ENCODE measurements around the gene ASPSCR1. TPM values are rescaled to one million over a fixed set of nuclear protein-coding genes. Genes with fewer than 3 reads are reported as not detected.

The ASPSCR1 gene
- total RNA-seq, 1 donor = 23.6 TPM

DNA sequence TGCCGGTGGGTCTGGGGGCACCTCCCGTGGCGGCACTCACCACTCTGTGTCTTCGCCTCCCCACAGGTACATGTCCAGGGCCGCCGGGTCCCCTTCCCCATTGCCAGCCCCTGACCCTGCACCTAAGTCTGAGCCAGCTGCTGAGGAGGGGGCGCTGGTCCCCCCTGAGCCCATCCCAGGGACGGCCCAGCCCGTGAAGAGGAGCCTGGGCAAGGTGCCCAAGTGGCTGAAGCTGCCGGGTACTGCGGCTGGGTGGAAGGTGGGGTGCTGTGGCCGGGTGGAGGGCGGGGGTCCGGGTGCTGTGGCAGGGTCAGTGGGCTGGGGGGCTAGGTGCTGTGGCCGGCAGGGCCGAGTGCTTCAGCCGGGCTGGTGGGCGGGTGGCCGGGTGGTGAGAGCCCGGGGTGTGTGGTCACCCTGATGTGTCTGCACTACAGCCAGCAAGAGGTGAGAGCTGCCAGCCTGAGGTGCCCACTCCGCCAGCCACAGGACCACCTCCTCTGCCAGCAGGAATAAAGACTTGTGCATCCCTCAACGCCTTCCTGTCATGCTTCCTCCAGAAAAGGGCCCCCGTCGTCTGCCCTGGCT, 39.5 kb downstream of the ASPSCR1 start:
- TF ChIP-seq, protein P1, sequence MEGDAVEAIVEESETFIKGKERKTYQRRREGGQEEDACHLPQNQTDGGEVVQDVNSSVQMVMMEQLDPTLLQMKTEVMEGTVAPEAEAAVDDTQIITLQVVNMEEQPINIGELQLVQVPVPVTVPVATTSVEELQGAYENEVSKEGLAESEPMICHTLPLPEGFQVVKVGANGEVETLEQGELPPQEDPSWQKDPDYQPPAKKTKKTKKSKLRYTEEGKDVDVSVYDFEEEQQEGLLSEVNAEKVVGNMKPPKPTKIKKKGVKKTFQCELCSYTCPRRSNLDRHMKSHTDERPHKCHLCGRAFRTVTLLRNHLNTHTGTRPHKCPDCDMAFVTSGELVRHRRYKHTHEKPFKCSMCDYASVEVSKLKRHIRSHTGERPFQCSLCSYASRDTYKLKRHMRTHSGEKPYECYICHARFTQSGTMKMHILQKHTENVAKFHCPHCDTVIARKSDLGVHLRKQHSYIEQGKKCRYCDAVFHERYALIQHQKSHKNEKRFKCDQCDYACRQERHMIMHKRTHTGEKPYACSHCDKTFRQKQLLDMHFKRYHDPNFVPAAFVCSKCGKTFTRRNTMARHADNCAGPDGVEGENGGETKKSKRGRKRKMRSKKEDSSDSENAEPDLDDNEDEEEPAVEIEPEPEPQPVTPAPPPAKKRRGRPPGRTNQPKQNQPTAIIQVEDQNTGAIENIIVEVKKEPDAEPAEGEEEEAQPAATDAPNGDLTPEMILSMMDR (IDR thresholded peaks at IDR 0.05; ENCODE audit: insufficient read depth, low read length) = no peak
- DNase-seq (ENCODE audit: low read depth) = no peak

DNA sequence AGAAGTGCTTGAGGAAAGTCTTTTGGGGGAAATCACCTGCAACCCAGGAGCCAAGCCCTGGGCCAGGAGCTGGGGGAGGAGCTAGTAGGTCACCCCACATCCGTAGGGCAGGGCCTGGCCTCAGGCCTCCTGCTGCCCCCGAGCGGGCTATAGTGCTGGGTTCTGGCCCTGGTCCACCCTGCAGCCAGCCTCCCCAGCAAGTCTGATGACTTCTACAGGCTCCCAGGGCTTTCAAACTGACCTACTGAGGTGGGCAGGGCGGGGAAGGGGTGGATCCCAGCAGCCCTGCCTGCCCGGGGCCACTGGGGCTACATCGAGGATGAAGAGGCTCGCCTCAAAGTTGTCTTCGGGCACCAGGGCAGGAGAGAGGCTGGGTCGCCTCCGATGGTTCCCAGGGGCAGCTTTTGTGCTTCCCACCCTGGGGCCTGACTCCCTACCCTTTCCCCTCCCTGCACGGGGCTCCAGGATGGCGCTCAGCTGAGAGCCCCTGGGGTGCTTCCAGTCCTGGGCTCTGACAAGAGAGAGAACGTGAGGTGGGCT, 40.3 kb downstream of the ASPSCR1 start:
- DNase-seq (ENCODE audit: low read depth) = no peak
- no peak overlapping the region for H3K4me3 ChIP-seq (ENCODE audit: low read depth, low read length)
- TF ChIP-seq, protein P1 (IDR thresholded peaks at IDR 0.05; ENCODE audit: insufficient read depth, low read length) = no peak

More for the DNA sequence above, 39.5 kb downstream of the ASPSCR1 start:
- H3K4me3 ChIP-seq (ENCODE audit: low read depth, low read length) = no peak overlapping the region

DNA sequence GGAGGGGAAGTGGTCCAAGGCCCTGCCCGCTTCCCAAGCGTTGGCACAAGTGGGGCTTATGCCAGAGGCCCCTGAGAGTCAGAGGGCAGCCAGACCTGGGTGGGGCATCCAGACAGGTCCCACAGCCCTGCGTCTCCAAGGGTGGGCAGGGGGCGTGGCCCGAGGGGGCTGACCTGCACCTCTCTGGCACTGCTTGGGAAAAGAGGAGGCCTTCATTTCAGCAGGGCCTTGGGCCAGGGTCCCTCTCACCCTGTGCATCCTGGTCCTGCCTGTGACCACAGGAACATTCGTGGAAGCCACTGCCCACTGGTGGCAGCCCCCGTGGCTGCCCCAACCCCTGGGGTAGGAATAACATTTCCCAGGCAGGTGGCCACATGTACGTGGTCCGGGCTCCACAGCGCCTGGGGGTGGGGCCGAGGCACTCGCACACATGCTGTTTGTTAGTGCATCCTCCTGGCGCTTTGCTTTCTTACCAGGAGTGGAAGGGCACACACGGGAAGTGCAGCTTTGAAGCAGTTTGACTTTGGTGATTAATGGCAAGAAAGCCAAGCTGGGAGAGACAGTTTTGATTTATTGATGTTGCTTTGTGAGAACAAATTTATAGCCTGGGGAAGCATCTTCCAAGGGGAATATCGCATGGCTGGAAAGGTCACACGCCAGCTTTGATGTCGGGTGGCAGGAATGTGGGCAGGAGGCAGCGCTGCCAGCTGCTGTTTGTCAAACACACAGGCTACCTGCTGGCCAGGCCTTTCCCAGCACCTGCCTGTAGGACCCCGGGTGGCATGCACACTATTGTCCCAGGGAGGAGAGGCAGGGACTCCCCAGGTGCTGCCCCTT, 40.9 kb downstream of the ASPSCR1 start:
- DNase-seq (ENCODE audit: low read depth) = no peak
- H3K4me3 ChIP-seq (ENCODE audit: low read depth, low read length) = no peak overlapping the region
- TF ChIP-seq, protein P1 (IDR thresholded peaks at IDR 0.05; ENCODE audit: insufficient read depth, low read length) = no peak

DNA sequence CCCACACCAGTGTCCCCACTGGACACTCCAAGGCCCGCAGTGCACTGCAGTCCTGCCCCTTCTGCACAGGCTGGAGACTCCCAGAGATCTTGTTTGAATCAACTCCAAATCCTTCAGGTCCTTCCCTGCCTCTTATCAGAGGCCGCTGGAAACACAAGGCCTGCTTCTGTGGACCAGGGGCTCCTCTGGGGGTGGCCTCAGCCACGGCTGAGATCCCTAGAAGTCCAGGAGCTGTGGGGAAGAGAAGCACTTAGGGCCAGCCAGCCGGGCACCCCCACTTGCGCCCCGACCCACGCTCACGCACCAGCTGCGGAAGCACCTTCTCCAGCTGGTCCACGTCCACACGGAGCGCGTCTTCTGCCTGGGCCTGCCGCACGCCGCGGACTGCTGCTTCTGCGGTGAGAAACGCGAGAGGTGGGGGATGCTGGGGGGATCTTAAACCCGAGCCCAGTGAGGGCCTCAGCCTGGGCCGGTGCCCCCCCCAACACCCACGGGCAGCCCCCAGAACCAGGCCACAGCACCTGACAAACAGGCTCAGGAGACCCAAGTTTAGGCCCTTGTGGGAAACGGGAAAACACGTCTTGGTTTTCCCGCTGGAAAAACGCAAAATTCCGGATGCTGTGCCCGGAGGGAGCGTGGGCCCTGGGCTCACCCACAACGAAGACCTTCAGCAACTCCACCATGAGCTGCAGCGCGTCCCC, 41.7 kb downstream of the ASPSCR1 start:
- TF ChIP-seq, protein P1 (IDR thresholded peaks at IDR 0.05; ENCODE audit: insufficient read depth, low read length) = no peak
- DNase-seq (ENCODE audit: low read depth) = no peak
- no peak overlapping the region for H3K4me3 ChIP-seq (ENCODE audit: low read depth, low read length)

DNA sequence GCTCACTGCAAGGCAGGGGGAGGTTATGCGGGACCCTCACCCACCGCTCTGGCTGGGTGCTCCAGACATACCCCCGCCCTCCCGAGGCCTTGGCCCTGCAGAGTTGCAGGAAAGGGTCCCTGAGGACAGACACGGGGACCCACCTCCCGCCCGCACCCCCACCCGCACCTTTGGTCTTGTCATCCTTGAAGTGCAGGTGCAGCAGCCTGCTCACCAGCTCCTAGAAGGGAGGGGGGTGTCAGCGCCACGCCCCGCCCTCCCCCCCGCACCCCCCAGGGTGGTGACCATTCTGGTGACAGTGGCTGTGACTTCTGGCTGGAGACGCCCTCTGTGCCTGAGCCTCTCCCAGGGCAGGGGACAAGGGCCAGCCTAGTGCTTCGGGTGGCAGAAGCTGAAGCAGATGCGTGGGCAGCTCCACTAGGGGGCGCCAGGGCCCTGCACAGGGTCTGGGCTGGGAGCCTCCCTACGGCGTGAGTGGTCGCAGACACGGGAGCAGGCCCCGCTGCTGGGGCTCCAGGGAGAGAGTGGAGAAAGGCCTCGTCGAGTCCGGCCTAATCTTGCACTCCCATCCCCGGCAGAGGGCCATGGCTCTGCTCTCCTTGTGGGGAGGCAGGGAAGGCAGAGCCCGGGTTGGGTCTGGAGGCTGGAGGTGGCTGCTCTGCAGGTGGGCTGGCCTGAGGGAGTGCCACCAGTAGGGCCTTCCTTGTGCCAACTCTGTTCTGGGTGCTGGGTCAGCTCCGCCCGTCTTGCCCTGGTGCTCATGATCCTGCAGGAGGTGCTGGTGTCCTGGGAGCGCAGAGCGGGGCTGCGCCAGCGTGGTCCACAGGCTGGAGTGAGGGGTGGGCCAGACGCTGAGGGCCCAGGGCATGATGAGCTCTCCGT, 42.5 kb downstream of the ASPSCR1 start:
- DNase-seq (ENCODE audit: low read depth) = peak; percentile 30
- no peak overlapping the region for H3K4me3 ChIP-seq (ENCODE audit: low read depth, low read length)
- TF ChIP-seq, protein P1 (IDR thresholded peaks at IDR 0.05; ENCODE audit: insufficient read depth, low read length) = peak; percentile 75

DNA sequence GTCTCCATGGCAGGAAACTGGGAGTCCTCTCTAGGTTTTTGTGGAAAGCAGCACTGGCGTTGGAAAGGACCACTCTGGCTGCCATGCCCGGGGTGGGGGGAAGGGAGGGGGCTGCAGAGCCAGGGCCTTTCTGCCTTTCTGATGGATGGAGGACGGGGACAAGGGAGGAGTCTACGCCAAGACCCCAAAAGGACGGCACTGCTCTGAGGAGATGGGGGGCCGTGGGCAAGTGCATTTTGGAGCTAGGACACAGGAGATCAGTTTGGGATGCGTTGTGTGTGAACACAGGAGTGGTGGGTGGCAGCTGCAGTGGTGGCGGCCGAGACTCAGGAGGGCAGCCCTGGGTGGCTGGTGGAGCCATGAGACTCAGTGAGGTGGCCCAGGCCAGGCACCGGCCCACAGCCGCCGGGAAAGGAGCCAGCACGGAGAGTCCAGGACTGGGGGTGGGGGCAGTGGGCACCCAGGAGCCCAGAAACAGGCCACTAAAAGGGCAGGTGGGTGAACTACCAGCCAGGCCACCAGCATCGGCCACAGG, 43.2 kb downstream of the ASPSCR1 start:
- TF ChIP-seq, protein P1 (IDR thresholded peaks at IDR 0.05; ENCODE audit: insufficient read depth, low read length) = no peak
- no peak overlapping the region for H3K4me3 ChIP-seq (ENCODE audit: low read depth, low read length)
- no peak for DNase-seq (ENCODE audit: low read depth)
